SK-N-SH (cell line): Measurements from ENCODE around the gene TGFBR3. TPM values are rescaled to one million over a fixed set of nuclear protein-coding genes. Genes with fewer than 3 reads are reported as not detected.
A peak's percentile ranks its signal among the peaks of the same experiment; 100 is the strongest.

Experiments
- CTCF ChIA-PET: fragments of 300-600, 350-600 bp; formaldehyde crosslinking; extraction: SDS; loops from one replicate; lab custom pipeline; 2021; lab: Yijun Ruan, JAX
- POLR2A ChIA-PET: fragments of 350-600 bp; sonication (Branson Sonifier 250); formaldehyde crosslinking; extraction: SDS; loops from one replicate; lab custom pipeline; 2020; ENCODE audit warnings: antibody characterized with exemption, inconsistent platforms; lab: Yijun Ruan, JAX
- DNase-seq: peaks from one replicate; pipeline ENCODE4 v3.0.0; 2012
- H2AFZ ChIP-seq: fragments of 200-600 bp; sonication (generic); 2 replicates; pipeline ENCODE4 v1.8.1; 2016; ENCODE audit warnings: antibody characterized with exemption, mild to moderate bottlenecking, low read depth
- H3F3A ChIP-seq: fragments of 200-600 bp; sonication (generic); replicated peaks from 2 replicates; pipeline ENCODE3; 2016; ENCODE audit warnings: antibody characterized with exemption, mild to moderate bottlenecking; ENCODE audit not compliant: insufficient read depth
- H3K27ac ChIP-seq, 2 experiments: fragments of 200-500 bp in 1 of 2; fragments of 200-600 bp in 1 of 2; sonication (Bioruptor generic) in 1 of 2; sonication (generic), shearing (Covaris generic) in 1 of 2; 2 replicates each; pipeline versions ENCODE4 v1.5.1 to v1.6.1; 2014 to 2016; ENCODE audit warnings: low read depth in 2 of 2, inconsistent platforms in 1 of 2, low read length in 1 of 2, mild to moderate bottlenecking in 1 of 2, mixed read lengths in 1 of 2
- H3K27me3 ChIP-seq: fragments of 200-600 bp; sonication (generic), shearing (Covaris generic); 2 replicates; pipeline ENCODE4 v1.6.1; 2016; ENCODE audit warnings: mixed run types; ENCODE audit not compliant: insufficient read depth
- H3K36me3 ChIP-seq, 2 experiments: fragments of 200-500 bp in 1 of 2; fragments of 200-600 bp in 1 of 2; sonication (Bioruptor generic) in 1 of 2; sonication (generic) in 1 of 2; replicated peaks in 1 of 2; 2 replicates each; pipeline versions ENCODE3 to v1.5.1; 2014 to 2016; ENCODE audit warnings: low read length in 1 of 2, mild to moderate bottlenecking in 1 of 2; ENCODE audit not compliant: insufficient read depth in 2 of 2, control insufficient read depth in 1 of 2
- H3K4me1 ChIP-seq, 2 experiments: fragments of 200-500 bp in 1 of 2; fragments of 200-600 bp in 1 of 2; sonication (Bioruptor generic) in 1 of 2; sonication (generic), shearing (Covaris generic) in 1 of 2; 2 replicates each; pipeline versions ENCODE4 v1.5.1 to v1.6.1; 2014 to 2016; ENCODE audit warnings: low read depth in 1 of 2, low read length in 1 of 2, mixed run types in 1 of 2; ENCODE audit not compliant: insufficient read depth in 2 of 2, control insufficient read depth in 1 of 2
- H3K4me2 ChIP-seq: fragments of 200-600 bp; sonication (generic), shearing (Covaris generic); 2 replicates; pipeline ENCODE4 v1.6.1; 2017; ENCODE audit warnings: mixed run types
- H3K4me3 ChIP-seq, 2 experiments: fragments of 200-500 bp in 1 of 2; fragments of 200-600 bp in 1 of 2; sonication (Bioruptor generic) in 1 of 2; sonication (generic), shearing (Covaris generic) in 1 of 2; 2 replicates each; pipeline versions ENCODE4 v1.5.1 to v1.8.1; 2014 to 2016; ENCODE audit warnings: low read depth in 2 of 2, inconsistent platforms in 1 of 2, low read length in 1 of 2, mild to moderate bottlenecking in 1 of 2, mixed read lengths in 1 of 2, moderate library complexity in 1 of 2
- H3K79me2 ChIP-seq: fragments of 200-600 bp; sonication (generic); 2 replicates; pipeline ENCODE4 v1.8.1; 2017; ENCODE audit warnings: mild to moderate bottlenecking; ENCODE audit not compliant: insufficient read depth
- H3K9ac ChIP-seq: fragments of 200-600 bp; sonication (generic); 2 replicates; pipeline ENCODE4 v1.6.1; 2017; ENCODE audit warnings: mixed run types
- H3K9me2 ChIP-seq: fragments of 200-600 bp; sonication (generic); 2 replicates; pipeline ENCODE4 v1.6.1; 2017; ENCODE audit warnings: mixed run types
- H3K9me3 ChIP-seq: fragments of 200-600 bp; sonication (generic); 2 replicates; pipeline ENCODE4 v1.6.1; 2017; ENCODE audit warnings: mixed run types, mild to moderate bottlenecking, moderate library complexity
- H4K20me1 ChIP-seq: fragments of 200-600 bp; sonication (generic); 2 replicates; pipeline ENCODE4 v1.6.1; 2017; ENCODE audit warnings: mild to moderate bottlenecking, mixed run types; ENCODE audit not compliant: insufficient read depth
- ELF1 ChIP-seq: IDR thresholded peaks from 2 replicates; pipeline ENCODE4 v1.4.0; 2012
- FOSL2 ChIP-seq: IDR thresholded peaks from 2 replicates; pipeline ENCODE4 v1.4.0; 2012; ENCODE audit warnings: low read depth, mild to moderate bottlenecking, moderate library complexity, borderline replicate concordance
- MEF2A ChIP-seq: IDR thresholded peaks from 2 replicates; pipeline ENCODE4 v1.4.0; 2012; ENCODE audit warnings: low read depth, borderline replicate concordance
- NRF1 ChIP-seq: IDR thresholded peaks from 2 replicates; pipeline ENCODE4 v1.6.1; 2012; ENCODE audit warnings: low read depth, mild to moderate bottlenecking, low read length
- POLR2AphosphoS5 ChIP-seq: IDR thresholded peaks from 2 replicates; pipeline ENCODE4 v1.6.1; 2012; ENCODE audit warnings: low read depth, low read length
- SMC3 ChIP-seq: IDR thresholded peaks from 2 replicates; pipeline ENCODE4 v1.6.1; 2012; ENCODE audit warnings: low read depth, low read length, improper control_type of control experiment
- TCF12 ChIP-seq: IDR thresholded peaks from 2 replicates; pipeline ENCODE4 v1.4.0; 2012
- YY1 ChIP-seq: IDR thresholded peaks from 2 replicates; pipeline ENCODE4 v1.4.0; 2012; ENCODE audit warnings: low read depth, mild to moderate bottlenecking
- WGBS: methylation state at CpG from one replicate; pipeline ENCODE4 v1.1.6; 2017; ENCODE audit warnings: low lambda C conversion rate; 5-methylcytosine and 5-hydroxymethylcytosine counted together
- polyA plus RNA-seq, 3 experiments: library from polyadenylated mRNA; depleted of rRNA; stranded (reverse); fragments of >200 nt; gene quantifications; 2 replicates each; pipeline ENCODE4 v1.2.3, GENCODE V29; 2012
- TF ChIP-seq, protein P1 (sequence below): fragments of 200-600 bp; sonication (generic); IDR thresholded peaks from 2 replicates; pipeline ENCODE4 v1.6.1; 2017; ENCODE audit warnings: antibody characterized with exemption, mild to moderate bottlenecking, moderate library complexity
- TF ChIP-seq, protein P2 (sequence below): fragments of 150-350 bp; IDR thresholded peaks from 2 replicates; pipeline ENCODE4 v1.6.1; 2016; ENCODE audit warnings: mild to moderate bottlenecking, low read depth, low read length
- TF ChIP-seq, protein P3 (sequence below): fragments of 150-350 bp; IDR thresholded peaks from 2 replicates; pipeline ENCODE4 v1.6.1; 2017; ENCODE audit warnings: antibody characterized with exemption, low read length, low read depth, borderline replicate concordance

Gene TGFBR3
- polyA plus RNA-seq, 1 of the 3 experiments (the other 2 are of a cell fraction): 0.07 TPM

DNA sequence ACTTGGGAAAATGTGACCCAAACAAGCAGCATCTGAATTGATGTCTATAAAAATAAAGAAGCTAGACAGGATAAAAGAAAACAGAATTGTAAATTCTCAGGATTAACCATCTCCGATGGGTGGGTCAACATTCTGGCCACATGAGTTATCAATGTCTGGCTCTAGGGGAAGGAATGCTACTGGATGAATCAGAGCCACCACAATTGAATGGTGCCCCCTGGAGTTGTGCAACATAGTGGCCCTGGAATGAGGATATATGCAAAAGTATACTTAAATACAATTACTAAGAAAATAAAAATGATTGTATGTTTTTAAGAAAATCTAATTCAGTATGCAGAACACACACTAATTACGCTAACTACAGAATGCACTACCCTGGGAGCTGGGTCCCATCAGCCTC is 185.6 kb downstream of the TGFBR3 start:
- Histone ChIP-seq H3K27me3 (peaks cover 14% of the 10 kb centered on the region; the same call in 1 of the 2 replicates), H3K4me3 (no peak overlapping the region), H3K36me3 (no peaks in the 10 kb centered on the region), H3K9me3 (no peaks in the 10 kb centered on the region), H2AFZ (no peak overlapping the region), H3F3A (no peaks in the 10 kb centered on the region), H3K27ac (peak overlapping the region in 1 of 2 experiments; percentile 27; a peak in 1 of 4 replicates), H4K20me1 (no peaks in the 10 kb centered on the region), H3K9me2 (no peaks in the 10 kb centered on the region), H3K9ac (no peak overlapping the region), H3K79me2 (no peaks in the 10 kb centered on the region), H3K4me1 (no peaks in the 10 kb centered on the region), H3K4me2 (no peak overlapping the region)
- POLR2A ChIA-PET: no interaction called here
- CTCF ChIA-PET: no interaction called here
- 35% methylated on average over 2 of the region's 2 CpGs for WGBS
- TF ChIP-seq, protein P1, sequence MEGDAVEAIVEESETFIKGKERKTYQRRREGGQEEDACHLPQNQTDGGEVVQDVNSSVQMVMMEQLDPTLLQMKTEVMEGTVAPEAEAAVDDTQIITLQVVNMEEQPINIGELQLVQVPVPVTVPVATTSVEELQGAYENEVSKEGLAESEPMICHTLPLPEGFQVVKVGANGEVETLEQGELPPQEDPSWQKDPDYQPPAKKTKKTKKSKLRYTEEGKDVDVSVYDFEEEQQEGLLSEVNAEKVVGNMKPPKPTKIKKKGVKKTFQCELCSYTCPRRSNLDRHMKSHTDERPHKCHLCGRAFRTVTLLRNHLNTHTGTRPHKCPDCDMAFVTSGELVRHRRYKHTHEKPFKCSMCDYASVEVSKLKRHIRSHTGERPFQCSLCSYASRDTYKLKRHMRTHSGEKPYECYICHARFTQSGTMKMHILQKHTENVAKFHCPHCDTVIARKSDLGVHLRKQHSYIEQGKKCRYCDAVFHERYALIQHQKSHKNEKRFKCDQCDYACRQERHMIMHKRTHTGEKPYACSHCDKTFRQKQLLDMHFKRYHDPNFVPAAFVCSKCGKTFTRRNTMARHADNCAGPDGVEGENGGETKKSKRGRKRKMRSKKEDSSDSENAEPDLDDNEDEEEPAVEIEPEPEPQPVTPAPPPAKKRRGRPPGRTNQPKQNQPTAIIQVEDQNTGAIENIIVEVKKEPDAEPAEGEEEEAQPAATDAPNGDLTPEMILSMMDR: peak; percentile 22
- no peak for TF ChIP-seq ELF1
- no peak for DNase-seq

DNA sequence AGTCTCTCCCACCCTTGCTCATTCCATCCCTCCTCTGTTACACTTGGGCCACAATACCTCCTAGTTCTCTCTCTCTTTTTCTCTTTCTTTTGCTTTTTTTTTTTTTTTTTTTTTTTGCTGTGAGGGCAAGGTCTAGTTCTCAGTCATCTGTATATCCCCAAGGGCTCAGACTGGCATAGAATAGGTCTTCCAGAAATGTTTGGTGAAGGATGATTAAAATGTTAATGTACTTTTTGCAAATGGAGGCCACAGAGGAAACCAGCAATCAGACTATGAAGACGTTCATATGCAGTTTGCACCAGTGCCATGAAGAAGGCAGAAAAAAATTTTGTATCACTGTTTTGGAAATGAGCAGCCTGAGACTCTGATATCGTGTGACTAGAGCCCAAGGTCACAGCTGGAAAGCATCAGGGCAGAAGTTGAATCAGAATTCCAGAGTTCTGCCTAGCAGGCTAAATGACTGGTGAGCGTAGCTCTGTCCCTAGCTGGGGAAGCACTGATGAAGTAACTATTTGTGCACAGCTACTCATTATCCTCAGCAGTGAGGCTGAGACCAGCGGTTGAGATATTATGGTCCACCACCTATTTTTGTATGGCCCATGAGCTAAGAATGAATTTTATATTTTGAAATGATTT is 186.5 kb downstream of the TGFBR3 start:
- WGBS: 15% methylated on average over 4 of the region's 4 CpGs
- no peak for DNase-seq
- Histone ChIP-seq H3K79me2 (no peaks in the 10 kb centered on the region), H3F3A (no peaks in the 10 kb centered on the region), H2AFZ (no peak overlapping the region), H3K9me3 (no peaks in the 10 kb centered on the region), H4K20me1 (no peaks in the 10 kb centered on the region), H3K27me3 (peaks cover 18% of the 10 kb centered on the region; the same call in 1 of the 2 replicates), H3K36me3 (no peaks in the 10 kb centered on the region), H3K4me1 (no peaks in the 10 kb centered on the region), H3K4me2 (no peak overlapping the region), H3K9me2 (no peaks in the 10 kb centered on the region), H3K9ac (no peak overlapping the region), H3K27ac (no peak overlapping the region), H3K4me3 (no peak overlapping the region)
- POLR2A ChIA-PET: no interaction called here
- CTCF ChIA-PET: no interaction called here
- TF ChIP-seq POLR2AphosphoS5 (no peak), YY1 (no peak), ELF1 (no peak), FOSL2 (no peak), SMC3 (no peak)

DNA sequence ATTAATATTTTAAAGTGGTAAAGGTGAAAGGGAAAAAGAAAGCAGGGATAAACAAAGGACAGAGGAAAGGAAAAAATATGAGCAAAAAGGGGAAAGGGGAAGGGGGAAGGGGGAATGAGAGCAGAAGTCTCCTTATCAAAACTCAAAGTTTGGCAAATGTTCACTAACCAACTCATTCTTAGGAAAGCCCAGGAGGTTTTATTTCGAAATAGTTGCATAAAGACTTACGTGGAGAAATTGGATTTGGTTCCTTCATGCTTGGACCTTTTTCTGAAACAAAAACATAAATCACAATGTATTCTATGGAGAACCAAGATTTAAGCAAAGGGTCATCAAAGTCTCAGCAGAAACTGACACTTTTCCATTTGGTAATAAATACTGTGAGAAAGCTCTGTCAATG is 188.1 kb downstream of the TGFBR3 start:
- DNase-seq: no peak
- no peaks in the 10 kb centered on the region for H3F3A ChIP-seq
- H3K9me3 ChIP-seq: no peaks in the 10 kb centered on the region
- H2AFZ ChIP-seq: no peak overlapping the region
- CTCF ChIA-PET: no interaction called here
- H3K36me3 ChIP-seq: no peaks in the 10 kb centered on the region
- H3K27ac ChIP-seq: no peak overlapping the region
- H3K4me1 ChIP-seq: no peaks in the 10 kb centered on the region
- no peaks in the 10 kb centered on the region for H3K9me2 ChIP-seq
- POLR2A ChIA-PET: no interaction called here
- WGBS: 26% methylated on average over 2 of the region's 2 CpGs
- H3K9ac ChIP-seq: no peak overlapping the region
- H3K79me2 ChIP-seq: no peaks in the 10 kb centered on the region
- peaks cover 30% of the 10 kb centered on the region; the same call in 1 of the 2 replicates for H3K27me3 ChIP-seq
- H4K20me1 ChIP-seq: no peaks in the 10 kb centered on the region
- TF ChIP-seq MEF2A (no peak), TCF12 (no peak), NRF1 (no peak)
- TF ChIP-seq, protein P2, sequence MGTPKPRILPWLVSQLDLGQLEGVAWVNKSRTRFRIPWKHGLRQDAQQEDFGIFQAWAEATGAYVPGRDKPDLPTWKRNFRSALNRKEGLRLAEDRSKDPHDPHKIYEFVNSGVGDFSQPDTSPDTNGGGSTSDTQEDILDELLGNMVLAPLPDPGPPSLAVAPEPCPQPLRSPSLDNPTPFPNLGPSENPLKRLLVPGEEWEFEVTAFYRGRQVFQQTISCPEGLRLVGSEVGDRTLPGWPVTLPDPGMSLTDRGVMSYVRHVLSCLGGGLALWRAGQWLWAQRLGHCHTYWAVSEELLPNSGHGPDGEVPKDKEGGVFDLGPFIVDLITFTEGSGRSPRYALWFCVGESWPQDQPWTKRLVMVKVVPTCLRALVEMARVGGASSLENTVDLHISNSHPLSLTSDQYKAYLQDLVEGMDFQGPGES: no peak
- TF ChIP-seq, protein P3, sequence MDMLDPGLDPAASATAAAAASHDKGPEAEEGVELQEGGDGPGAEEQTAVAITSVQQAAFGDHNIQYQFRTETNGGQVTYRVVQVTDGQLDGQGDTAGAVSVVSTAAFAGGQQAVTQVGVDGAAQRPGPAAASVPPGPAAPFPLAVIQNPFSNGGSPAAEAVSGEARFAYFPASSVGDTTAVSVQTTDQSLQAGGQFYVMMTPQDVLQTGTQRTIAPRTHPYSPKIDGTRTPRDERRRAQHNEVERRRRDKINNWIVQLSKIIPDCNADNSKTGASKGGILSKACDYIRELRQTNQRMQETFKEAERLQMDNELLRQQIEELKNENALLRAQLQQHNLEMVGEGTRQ: no peak
- H3K4me2 ChIP-seq: no peak overlapping the region
- no peak overlapping the region for H3K4me3 ChIP-seq
